ELF-1 (cell line): Measurements from ENCODE around the gene LARGE1.
"Not testable (repeated sequence)": the region's sequence is repeated elsewhere in the genome, so short reads cannot be mapped to it uniquely, and the experiment has no call there.

Experiments
- DNase-seq: peaks from one replicate; pipeline ENCODE4 v3.0.0-alpha.2; 2016; ENCODE audit warnings: low read depth, low spot score

The LARGE1 gene

DNA sequence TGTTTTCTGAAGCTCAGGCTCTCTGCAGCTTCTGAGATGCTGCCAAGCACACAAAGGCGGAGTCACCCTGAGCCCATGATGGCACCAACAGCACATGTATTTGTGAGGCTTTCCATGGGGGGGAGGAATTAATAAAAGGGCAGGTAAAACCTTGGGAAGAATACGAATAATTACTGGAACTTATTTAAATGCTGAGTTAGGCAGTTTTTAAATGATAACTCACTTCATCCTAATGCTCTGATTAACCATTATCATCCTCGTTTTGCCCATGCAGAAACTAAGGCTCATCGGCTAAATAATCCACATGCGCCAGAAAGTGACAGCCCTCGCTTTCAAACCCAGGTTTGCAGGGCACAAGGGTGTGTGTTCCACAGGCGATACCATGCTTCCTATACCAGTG, 35.4 kb downstream of the LARGE1 start:
- DNase-seq: no peak

DNA sequence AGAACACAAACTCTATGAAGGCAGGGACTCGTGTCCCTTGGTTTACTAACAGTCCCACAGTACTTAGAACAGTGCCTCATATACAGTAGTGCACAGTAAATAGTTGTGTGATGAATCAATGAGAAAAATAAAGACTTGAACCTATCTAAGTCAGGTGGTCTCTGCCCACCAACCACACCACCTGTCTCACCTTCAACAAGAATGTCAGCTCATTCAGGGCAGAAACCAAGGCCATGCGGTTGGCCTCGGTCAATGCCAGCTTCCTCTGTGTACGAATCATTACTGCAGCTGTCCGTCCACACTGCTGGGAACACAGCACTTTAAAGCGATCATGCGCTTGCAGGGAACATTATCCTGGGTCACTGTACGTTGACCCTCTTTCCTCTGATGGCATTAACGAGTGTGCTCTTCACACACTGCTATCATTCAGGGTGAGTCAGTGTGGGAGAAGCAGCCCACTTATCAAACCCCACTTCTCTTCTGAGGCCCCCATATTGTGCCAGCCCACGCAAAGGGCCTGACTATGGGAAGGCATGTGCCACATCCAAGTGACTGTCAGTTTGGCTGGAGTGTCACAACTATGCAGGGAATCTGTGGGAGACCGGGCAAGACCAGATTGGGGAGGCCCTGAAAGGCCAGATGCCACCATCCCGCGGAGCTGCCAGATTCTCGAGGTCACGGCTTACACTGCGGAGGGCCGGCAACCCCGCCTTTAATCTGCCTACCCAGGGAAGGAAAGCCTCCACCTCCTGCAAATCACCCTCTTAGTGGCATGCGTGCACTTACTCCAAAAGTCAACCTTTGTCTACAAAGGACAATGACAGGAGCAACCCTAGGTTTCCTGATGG, 36.1 kb downstream of the LARGE1 start:
- DNase-seq: no peak

DNA sequence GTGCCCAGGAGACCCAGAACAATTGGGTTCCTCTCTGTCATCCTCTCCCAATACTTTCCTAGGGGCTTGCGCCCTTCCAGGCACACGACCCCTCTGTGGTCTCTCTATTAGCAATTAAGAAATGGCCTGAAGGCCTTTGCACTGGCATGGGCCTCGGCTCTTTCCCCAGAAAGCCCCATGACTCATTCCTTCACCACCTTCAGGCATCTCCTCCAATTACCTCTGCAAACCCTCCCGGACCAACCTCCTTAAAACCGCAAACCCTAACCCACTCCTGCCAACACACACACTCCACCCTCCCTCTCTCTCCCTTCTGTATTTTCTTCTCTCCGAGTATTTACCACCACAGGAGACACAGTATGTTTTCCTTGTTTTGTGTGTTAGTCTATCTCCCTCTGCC, 36.7 kb downstream of the LARGE1 start:
- DNase-seq: peak; percentile 56

DNA sequence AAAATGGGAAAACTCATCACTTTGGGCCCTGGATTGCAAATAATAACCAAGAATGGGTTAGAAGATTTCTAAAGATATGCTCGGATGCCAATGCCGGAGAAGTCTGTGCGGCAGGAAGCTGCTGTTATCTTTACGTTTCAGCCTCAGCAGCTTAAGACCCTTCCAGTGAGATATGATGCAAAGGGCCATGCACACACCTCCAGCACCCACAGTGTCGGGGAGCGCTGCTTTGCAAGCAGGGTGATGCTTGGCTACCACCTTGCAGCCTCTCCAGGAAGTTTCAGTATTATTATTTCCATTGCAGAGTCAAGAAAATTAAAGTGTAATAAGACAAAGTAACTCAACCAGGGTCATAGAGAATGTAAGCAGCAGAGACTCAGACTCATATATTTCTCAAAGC, 37.3 kb downstream of the LARGE1 start:
- no peak for DNase-seq

DNA sequence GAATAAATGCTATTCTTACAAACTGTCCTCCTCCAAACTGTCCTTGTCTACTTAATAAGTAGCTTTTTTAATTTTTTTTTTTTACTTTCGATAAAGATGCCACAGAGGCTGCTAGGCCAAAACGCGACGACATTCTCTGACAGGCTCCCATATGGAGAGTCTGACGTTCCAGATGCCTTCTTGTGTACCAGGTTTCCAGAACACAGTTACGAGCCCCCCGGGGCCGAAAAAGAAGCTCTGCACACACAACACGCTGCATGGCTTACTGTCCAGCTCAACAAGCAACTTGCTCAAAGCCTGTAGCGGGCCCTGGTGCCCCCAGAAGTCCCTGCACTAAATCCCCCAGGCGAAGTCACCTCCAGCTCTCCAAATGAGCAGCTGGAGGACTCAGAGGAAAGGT, 39.3 kb downstream of the LARGE1 start:
- DNase-seq: no peak

DNA sequence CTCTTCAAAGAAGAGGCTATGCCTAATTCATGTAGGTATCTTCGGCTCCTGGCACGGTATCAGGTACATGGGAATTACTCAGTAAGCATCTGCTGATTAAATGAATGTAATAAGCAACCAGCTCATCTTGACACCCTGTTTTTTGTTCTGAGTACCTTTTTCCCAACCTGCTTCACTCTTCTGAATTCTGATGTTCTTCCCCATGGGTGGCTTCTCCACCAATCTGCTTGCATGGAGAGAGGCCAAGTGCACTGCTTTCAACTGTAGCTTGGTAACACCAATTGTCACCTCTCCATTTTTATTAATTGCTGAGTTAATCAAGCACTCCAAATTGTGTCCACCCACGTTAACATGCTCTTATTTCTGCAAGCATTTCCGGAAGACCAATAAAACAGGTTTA, 40.5 kb downstream of the LARGE1 start:
- DNase-seq: no peak

DNA sequence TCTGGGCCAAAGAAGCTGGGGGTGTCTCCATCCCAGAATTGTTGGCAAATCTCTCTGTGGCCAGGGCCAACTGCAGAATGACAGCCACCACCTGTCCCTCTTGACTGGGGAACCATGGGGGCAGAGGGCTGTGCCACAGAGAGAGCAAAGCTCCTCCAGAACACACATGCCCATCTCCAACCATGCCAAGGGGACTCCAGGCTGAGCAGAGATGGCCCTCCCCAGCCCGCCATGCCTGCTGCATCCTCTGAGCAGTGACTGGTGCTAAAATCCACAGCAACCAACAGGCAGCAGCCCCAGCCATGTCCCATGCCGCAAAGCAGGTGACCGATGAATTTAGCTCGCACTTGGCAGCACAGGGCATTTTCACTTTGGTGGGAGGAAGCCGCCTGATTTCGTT, 45.0 kb downstream of the LARGE1 start:
- DNase-seq: no peak

DNA sequence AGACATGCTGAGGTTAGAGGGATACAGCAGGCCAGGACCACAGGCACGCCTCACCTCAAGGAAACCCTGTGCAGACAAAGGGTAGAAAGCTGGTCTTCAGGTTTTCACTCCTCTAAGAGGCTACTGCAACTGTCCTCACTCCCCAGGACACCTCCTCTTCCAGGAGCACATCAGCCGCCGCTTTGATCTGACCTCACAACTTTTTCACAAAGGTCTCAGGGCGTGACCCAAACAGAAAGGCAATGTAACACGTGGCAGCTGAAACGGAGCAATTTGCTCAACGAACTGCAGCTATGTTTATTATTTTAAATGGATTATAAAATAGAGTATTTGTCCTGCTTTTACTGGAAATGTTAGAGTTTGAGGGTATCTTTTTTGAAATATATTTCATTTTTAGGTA, 46.1 kb downstream of the LARGE1 start:
- DNase-seq: peak; percentile 39

DNA sequence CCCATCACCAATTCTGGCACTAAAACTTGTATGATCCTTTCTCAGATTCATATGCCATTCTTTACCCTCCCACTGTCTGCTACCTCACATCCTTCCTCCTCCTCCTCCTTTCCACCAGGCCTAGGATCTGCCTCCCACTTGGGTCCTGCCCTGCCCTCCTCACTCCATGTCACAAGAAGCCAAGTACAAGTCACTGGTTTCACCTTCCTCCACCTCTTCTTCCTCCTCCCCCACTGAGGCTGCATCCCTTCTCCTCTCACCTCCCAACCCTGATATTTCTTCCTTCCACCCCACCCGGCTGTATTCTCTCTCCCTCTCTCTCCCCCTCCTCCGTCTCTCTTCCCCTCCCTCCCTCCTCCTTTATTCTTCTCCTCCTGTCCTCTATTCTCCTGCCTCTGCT, 46.6 kb downstream of the LARGE1 start:
- DNase-seq: no peak

DNA sequence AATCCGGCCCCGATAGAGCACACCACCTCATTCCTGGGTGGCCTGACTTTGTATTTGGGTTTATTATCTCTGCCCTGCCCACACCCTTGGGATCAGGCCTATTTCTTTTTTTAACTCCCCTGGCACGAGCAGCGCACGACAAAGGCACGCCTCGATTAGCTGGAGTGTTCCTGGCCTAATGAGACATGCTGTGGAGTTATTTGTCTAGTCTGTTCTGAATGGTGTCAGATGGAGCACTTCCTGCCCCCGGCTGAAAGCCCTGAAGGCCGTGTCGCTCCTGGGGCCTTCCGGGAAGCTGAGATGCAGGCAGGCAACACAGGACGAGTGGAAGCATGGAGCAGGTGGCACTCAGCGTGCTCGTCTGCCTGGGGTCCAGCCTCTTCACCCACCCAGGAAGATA, 47.1 kb downstream of the LARGE1 start:
- DNase-seq: no peak

DNA sequence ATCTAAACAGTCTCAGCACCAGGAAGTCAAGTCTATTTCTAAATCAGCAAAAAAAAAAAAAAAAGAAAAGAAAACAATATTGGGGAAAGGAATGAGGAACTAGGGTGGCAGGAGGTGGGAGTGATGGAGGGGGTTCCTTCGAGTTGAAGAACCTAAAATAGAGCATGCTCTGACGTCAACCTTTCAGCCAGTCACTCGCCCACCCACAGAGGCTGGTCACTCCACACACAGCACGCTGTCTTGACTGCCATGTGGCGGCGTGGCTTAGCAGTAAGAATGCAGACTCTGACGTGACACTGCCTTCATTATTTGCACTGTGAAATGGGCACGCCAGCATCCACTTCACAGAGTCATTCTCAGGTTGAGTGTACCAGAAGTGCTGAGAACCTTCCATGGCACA, 48.3 kb downstream of the LARGE1 start:
- no peak for DNase-seq

DNA sequence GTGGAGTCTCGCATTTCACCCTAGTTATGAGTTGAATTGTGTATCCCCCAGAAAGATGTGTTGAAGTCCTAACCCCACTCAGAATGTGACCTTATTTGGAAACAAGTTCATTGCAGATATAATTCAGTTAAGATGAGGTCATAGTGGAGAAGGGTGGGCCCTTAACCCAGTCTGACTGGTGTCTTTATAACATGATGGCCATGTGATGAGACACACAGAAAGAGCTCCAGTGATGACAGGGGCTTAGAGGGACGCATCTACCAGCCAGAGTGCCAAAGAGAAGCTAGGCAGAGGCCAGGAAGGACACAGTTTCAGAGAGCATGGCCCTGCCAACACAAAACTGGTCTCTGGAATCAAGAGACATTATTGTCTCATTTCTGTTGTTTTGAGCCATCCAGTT, 50.3 kb downstream of the LARGE1 start:
- no peak for DNase-seq

DNA sequence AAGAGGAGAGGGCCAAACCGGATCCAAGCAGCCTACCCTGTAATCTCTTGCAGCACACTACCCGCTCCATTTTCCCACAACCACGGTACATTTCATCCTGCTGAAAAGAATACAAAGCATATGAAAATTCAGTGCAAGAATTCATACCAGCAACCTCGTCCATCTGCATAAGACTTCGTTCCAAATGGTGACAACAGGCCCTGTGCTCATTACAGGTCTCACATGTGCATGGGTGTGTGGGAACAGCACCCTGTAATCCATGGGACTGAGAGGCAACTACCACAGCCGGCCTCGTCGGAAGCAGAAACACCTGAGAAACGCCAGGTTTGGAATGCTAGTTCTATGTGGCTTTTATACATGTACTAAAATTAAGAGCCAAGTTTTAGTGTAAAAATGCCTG, 52.3 kb downstream of the LARGE1 start:
- DNase-seq: no peak

DNA sequence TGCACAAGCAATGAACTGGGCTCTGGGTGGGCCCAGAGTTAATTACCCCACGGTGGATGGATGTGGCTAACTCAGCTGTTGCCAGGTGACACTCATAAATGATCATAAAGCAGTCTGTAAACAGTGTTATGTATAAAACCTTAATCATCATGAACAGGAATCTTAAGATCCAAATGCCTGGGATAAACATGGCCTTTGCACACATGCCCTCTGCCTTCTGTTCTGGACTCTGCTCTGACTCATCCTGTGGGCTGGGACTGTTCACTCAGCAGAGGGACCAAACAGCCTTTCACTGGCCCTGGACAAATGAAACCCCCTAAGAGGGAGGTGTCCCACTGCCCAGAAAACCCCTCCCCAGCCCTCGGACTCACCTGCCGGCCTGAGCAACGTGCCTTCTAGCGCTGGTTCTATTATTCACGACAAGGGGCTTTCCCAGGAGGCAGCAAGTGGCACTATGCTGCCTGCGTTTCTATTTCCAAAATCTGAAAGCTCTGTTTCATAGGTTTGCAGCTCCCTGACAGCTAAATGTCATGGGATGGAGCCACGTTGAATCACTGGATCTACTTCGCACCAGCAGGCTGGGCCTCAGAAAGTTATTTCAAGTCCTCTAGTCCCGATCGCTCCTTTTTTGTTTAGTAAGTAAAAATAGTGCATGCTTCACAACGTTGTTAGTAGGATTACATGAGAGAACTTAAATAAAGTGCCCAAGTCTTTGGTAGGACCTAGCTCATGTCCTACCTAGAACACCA, 53.0 kb downstream of the LARGE1 start:
- DNase-seq: no peak

DNA sequence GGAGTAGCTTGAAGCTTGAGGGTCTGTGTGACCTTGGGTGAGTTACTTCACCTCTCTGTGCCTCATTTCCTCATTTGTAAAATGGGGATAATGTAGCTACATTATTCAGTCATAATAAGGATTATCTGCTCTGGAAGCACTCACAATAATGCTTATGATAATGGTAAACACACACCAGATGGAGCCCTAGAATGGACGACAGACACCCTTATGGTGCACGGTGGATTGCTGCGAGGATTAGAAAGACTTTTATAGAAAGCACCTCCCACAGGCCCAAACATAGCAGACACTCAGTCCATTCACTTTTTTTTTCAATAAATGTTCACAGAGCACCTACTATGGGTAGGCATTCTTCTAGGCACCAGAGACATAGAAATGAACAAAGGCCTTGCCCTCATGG, 53.8 kb downstream of the LARGE1 start:
- DNase-seq: no peak

DNA sequence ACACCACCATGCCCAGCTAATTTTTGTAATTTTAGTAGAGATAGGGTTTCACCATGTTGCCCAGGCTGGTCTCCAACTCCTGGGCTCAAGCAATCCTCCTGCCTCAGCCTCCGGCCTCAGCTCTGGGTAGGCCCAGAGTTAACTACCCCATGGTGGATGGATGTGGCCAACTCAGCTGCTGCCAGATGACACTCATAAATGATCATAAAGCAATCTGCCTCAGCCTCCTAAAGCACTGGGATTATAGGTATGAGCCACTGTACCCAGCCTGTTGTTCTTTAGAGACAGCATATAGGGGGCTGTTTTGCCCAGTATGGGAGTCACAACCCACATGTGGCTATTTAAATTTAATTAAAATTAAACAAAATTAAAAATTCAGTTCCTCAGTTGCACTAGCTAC, 54.3 kb downstream of the LARGE1 start:
- DNase-seq: no peak

DNA sequence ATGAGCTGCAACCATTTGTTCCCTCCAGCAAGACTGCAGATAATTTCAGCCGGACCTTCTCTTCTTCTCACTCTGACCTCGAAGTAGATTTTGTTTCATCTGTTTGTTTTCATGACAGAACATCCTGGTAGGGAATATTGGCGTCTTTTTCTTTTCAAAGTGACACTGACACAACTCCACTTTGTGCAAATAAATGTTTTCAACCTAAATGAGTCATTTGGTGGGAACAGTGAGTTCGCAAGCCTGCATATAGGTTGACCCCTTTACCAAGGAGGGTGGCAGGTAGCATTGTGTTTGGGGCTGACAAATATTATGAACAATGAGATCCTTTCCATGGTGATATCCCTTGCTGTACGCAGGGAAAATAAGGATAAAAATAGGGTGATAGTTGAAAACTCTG, 55.0 kb downstream of the LARGE1 start:
- no peak for DNase-seq

DNA sequence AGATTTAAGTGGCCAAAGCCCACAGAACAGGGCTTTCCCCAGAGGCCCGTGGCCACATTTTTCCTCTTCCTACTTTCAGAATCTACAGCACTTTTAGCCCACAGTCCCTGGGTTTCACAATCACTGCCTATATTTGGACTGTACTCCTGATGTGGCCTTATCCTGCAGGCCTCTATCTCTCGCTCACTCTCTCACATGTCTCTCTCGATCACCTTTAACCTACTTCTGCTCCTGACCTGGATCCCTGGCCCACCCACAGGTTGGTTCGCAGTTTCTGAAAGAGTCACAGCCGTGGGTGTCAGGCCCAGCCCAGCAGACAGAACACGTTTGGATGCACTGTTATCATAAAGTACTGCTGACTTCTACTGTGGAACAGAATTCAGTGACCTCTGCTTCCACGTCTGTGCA, 55.5 kb downstream of the LARGE1 start:
- no peak for DNase-seq

DNA sequence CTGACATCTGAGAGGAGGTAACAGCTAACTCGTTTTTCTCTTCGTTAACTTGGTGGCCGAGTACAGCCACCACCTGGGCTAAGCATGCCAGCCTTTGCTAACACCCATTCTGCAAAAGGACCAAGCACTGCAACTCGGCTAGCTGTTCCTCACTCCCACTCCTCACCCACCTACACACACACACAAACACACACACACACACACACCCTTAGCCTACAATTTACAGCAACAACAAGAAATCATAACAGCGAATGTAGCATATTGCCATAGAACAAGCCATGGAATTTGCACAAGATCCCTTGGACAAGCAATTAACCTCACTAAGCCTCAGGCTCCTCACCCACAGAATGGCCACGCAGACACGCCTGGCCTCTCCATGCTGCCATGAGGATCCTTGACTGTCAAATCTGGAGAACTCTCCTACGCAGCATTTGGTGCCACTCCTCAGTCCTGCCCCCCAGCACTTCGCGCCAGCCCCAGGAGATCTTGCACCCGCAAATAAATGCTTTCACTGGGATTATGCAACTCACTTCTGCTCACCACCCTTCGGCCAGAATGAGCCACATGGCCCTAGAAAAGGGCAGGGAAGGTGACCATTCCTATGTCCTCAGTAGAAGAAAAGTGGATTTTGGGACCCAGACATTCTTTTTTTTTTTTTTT, 58.9 kb downstream of the LARGE1 start:
- no peak for DNase-seq

DNA sequence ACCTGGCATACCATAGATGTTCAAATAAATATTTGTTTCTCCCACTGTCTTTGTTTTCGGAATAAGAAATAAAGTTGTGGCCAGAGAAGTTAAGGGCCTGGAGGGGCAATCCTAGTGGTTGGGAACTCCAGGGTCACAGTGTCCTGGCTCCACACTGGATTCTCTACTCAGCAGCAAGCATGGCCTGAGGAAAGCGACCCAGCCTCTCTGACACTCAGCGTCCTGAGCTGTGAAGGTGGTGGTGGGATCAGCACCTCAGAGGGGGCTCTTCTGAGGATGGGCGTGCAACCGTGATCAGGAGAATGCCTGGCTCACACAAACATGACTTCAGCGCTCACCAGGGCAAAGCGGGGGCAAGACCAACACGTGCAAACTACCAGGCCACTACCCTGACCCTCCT, 59.9 kb downstream of the LARGE1 start:
- no peak for DNase-seq

DNA sequence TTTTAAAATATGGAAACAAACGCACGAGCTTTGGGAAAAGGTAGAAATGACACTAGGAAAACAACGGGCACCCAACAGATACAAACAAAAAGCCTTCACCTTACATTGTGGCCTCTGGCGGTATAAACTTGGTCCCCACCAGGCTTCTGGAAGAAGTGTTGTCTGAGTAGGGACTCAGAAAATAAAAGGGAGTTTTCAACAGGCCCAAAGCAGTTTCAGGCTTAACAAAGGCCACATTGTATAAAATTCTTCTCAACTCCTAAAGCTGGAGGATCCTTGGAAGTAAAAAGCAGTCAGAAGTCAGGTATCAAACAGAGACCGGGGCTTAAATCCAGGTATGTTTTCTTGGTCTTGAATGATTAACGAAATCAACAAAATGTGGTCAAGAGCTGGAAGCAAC, 61.0 kb downstream of the LARGE1 start:
- DNase-seq: no peak

DNA sequence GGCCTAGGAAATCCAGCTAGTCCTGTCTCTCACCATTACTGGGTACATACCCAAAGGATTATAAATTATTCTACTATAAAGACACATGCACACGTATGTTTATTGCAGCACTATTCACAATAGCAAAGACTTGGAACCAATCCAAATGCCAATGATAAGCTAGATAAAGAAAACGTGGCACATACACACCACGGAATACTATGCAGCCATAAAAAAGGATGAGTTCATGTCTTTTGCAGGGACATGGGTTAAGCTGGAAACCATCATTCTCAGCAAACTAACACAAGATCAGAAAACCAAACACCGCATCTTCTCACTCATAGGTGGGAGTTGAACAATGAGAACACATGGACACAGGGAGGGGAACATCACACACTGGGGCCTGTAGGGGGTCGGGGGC, 61.6 kb downstream of the LARGE1 start:
- DNase-seq: not testable (repeated sequence)

DNA sequence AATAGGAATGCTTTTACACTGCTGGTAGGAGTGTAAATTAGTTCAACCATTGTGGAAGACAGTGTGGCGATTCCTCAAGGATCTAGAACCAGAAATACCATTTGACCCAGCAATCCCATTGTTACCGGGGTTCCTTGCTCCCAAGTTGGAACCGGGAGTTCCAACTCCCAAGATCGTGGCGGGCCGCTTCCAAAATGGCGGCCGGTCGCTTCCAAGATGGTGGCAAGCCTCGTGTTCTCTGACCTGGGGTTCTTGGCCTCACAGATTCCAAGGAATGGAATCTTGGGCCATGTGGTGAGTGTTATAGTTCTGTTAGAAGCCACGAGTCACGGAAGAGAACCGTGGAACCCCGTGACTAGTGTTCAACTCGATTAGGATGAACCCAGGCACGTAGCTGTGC, 62.5 kb downstream of the LARGE1 start:
- not testable (repeated sequence) for DNase-seq
